NCI-H1930 (cell line): ENCODE measurements around the gene LMO2.
"Not testable (repeated sequence)": the region's sequence is repeated elsewhere in the genome, so short reads cannot be mapped to it uniquely, and the experiment has no call there.

Source experiments
- DNase-seq, 2 experiments: peaks; one replicate each; lab custom pipeline; 2025; lab: John Stamatoyannopoulos, UW

LMO2 gene

GRCh38 chr11:33861386-33861785, 30.5 kb downstream of the LMO2 start:
- no peak for DNase-seq

- DNase-seq, result no peak
Observed at GRCh38 chr11:33860926-33861325, 30.9 kb downstream of the LMO2 start.

DNA sequence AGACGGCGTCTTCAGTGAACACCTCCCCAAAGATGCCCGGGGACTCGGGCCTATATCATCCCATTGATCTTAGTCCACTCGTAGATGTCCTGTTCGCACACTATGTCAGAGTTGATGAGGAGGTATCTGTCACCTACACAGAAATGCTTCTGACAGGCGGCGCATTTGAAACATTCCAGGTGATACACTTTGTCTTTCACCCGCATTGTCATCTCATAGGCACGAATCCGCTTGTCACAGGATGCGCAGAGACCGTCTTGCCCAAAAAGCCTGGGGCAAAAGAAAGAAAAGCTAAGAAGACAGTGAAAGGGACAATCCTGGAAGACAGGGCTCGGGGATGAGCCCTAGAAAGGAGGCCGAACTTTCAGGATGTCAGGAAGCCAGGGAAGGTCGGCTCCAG, 32.6 kb downstream of the LMO2 start:
- DNase-seq, result no peak

- DNase-seq, result peak; percentile 27 to 74
Observed at GRCh38 chr11:33857933-33858371, 33.9 kb downstream of the LMO2 start.

DNA sequence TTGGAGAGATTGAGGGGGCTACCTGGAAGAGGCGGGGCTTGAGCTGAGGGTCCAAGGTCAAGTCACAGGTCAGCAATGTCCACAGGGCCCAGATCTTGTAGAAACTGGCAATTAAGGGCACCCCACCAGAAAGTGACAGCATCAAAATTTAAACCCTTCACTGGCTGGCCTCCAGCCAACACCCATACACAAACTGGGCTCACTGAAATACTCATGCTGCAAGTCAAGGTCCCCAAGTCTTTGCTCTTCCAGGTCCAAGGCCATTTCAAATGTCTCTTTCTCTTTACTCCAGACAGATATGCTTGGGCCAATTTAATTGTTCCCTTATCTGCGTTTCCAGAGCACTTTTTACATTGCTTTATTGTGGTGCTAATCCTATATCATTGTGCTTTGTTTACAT, 36.4 kb downstream of the LMO2 start:
- DNase-seq, result no peak

- DNase-seq, result no peak
Observed at GRCh38 chr11:33848717-33849390, 43.0 kb downstream of the LMO2 start.

DNA sequence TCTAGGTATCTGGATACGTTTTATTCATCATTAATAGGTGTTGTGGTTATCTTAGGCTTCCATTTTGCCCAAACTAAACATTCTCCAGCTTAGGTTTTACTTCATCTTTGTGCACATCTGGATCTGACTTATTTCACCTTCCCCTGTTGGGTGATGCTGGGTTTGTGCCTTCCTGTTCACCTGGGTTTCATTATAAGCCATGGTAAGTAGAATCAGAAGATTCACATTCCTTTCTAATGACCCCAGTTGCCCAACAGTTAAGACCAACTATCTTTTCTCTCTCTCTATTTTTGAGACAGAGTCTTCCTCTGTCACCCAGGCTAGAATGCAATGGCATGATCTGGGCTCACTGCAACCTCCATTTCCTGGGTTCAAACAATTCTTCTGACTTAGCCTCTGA, 44.6 kb downstream of the LMO2 start:
- DNase-seq, result no peak

DNA sequence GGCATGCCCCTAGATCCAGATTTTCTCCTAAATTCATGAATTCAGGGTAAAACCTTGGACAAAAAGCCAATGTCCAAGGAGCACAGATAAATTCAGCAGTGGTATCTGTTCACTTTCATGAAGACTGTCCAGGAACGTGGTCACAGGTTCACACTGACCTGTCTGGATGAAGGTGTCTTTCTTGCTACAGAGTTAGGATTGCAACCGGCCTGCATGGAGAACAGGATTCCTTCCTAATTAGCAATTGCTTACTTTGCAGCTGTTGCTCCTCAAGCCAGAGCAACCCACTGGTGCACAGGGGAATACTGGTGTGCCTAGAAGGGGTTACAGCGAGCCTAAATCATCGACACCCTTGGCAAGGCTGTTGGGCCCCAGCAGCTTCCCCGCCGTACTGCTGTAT, 47.6 kb downstream of the LMO2 start:
- no peak for DNase-seq

DNA sequence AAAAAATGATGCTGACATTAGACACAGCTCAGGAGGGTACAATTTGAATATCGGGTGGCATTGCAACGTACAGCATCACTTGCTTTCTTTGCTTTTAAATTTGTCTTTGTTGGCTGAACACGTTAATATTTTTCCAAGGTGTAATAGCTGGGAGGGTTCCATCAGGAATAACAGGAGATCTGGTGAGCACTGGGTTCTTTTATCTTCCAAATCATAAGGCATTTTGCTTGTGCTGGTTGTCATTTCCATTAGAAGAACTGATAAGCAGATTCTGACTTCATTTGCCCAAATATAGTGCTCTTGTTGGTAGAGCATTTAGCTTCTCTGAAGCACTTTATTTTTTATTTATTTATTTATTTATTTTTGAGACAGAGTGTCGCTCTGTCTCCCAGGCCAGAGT, 48.9 kb downstream of the LMO2 start:
- DNase-seq, result no peak

GRCh38 chr11:33842236-33842915, 49.5 kb downstream of the LMO2 start:
- DNase-seq, result no peak

- DNase-seq, result not testable (repeated sequence)
Observed at GRCh38 chr11:33838234-33838633, 53.6 kb downstream of the LMO2 start.

DNA sequence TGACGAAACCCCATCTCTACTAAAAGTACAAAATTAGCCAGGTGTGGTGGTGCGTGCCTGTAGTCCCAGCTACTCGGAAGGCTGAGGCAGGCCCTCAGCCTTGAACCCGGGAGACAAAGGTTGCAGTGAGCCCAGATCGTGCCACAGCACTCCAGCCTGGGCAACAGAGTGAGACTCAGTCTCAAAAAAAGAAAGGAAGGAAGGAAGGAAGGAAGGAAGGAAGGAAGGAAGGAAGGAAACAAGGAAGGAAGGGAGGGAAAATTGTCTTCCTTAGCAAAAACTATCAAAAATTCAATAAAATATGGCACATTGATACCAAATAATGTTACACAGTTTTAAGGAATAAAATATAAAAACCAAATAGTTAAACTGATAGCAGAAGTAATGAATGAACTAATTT, 54.5 kb downstream of the LMO2 start:
- not testable (repeated sequence) for DNase-seq

- DNase-seq, result no peak
Observed at GRCh38 chr11:33835143-33835878, 56.6 kb downstream of the LMO2 start.

DNA sequence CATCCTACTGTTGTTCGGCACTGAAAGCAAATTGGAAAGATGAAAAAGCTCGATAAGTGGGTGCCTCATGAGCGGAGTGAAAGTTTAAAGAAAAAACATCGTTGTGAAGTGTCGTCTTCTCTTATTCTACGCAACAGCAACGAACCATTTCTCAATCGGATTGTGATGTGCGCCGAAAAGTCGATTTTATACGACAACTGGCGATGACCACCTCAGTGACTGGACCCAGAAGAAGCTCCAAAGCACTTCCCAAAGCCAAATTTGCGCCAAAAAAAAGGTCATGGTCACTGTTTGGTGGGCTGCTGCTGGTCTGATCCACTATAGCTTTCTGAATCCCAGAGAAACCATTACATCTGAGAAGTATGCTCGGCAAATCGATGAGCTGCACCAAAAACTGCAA, 59.2 kb downstream of the LMO2 start:
- DNase-seq, result no peak

DNA sequence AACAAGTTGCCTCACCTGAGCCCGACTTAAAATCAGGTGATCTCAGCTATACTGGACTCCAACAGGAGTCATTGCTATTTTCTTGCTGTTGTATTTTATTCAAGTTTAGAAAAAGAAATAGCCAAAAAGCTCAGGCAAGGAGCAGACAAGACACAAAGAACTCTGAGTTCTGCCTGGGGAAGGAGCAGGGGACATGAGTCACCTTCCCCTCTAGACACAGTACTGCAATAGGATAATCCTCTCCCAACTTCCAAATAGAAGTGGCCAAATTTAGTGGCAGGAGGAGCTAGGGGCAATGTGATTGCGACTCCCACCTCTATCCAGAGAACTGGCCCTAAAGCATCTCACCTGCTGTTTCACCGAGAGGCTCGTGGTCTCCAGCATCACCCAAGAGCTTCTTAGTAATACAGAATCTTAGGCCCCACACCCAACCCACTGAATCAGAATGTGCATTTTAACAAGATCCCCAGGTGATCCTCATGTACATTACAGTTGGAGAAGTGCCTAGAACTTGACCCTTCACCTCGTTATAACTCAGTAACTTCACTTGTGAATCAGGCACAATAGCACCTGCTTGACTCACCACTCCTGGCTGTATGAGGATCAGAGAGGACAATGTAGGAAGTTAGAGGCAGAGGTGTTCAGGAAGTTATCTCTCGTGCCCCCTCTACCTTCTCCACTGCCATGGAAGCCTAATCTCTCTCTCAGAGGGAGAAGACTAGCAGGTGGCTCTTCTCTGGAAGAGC, 60.8 kb downstream of the LMO2 start:
- no peak for DNase-seq

- peak; percentile 17 to 39 for DNase-seq
Observed at GRCh38 chr11:33829430-33830141, 62.3 kb downstream of the LMO2 start.

DNA sequence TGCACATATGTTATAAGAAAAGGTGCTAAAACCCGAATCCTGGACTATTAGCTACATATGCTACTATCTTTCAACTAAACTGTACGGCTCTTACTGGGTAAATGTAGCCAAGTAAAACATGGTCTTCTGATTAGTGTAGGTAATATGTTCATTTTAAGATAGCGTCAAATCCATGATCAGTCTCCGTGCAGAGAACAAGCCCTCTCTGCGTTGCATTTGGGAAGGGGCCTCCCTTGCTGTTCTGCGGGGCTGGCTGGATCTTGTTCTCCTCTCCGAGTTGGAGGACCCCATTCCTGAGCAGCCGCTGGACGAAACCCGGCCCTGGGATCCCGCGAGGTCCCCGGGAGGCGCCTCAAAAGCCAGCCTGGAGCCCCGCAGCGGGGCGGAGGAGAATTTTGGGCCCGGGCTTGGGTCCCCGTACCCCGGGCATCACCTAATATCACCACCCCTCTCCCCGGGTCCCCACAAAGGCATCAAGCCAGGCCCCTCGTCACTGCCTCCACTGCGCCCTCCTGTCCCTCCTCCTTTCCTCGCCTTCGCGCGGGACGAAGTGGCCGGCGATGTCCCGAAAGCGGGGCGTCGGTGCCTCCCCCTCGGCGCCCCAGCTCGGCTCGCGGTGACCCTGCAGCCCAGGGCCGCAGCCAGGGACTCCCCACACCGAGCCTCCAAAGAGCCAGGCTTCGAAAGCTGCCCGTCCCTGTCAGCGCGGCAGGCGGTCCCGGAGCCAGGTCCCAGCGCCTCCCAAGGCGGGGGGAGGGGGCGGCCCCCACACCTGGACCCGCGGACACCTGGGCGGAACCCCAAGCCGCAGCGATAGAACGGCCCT, 63.1 kb downstream of the LMO2 start:
- no peak for DNase-seq

DNA sequence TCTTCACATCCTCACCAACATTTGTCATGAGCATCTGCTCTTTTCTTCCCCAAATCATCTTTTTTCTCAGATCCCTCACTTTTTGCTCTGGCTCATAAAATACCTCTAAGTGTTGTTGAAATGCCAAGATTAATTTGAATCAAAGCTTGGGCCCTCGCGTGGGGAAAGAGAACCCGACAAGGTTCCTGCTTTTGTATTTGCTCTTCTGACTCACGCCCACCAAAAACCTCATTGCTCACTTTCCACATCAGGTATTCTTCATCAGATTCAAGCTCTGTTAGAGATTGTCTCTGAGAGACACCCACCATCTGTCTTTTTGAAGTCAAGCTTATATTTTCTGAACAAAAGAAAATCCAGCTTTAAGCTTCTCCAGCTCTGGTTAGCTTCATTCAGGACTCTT, 64.7 kb downstream of the LMO2 start:
- no peak for DNase-seq

GRCh38 chr11:33825854-33826560, 65.9 kb downstream of the LMO2 start:
- no peak for DNase-seq

GRCh38 chr11:33822981-33823380, 68.9 kb downstream of the LMO2 start:
- DNase-seq, result not testable (repeated sequence)
